A549 (cell line): ENCODE results near the gene HECTD4.

Experiments
- BHLHE40 ChIP-seq: IDR thresholded peaks from 2 replicates; pipeline ENCODE4 v1.6.1; 2012; ENCODE audit warnings: low read depth, low read length, inconsistent platforms
- CEBPB ChIP-seq, 2 experiments: fragments of >200 bp in 1 of 2; sonication (Bioruptor Twin) in 1 of 2; formaldehyde crosslinking in 1 of 2; IDR thresholded peaks; 2 replicates each; pipeline ENCODE4 v1.6.1; 2012 to 2016
- EP300 ChIP-seq, 2 experiments: fragments of >200 bp; sonication (Bioruptor Twin); formaldehyde crosslinking; IDR thresholded peaks; 2 replicates in 1 of 2; 3 replicates in 1 of 2; pipeline ENCODE4 v1.6.1; 2016 to 2017
- HDAC2 ChIP-seq: fragments of 200-600 bp; sonication (generic); IDR thresholded peaks from 2 replicates; pipeline ENCODE4 v1.6.1; 2016
- HMGXB4 ChIP-seq: fragments of 250-450 bp; sonication (Bioruptor Pico); IDR thresholded peaks from 2 replicates; pipeline ENCODE4 v1.5.0; 2021; ENCODE audit warnings: mild to moderate bottlenecking, moderate library complexity, borderline replicate concordance
- HOXB13 ChIP-seq: fragments of 250-450 bp; sonication (Bioruptor Pico); IDR thresholded peaks from 2 replicates; pipeline ENCODE4 v1.5.0; 2020; ENCODE audit warnings: low read depth, mild to moderate bottlenecking, moderate library complexity
- KDM1A ChIP-seq: fragments of 200-600 bp; sonication (generic); IDR thresholded peaks from 2 replicates; pipeline ENCODE4 v1.6.1; 2016; ENCODE audit warnings: low read depth, mild to moderate bottlenecking
- KDM5A ChIP-seq: fragments of 200-600 bp; sonication (generic); IDR thresholded peaks from 2 replicates; pipeline ENCODE4 v1.6.1; 2016; ENCODE audit warnings: antibody characterized with exemption, mild to moderate bottlenecking
- NFE2L2 ChIP-seq: fragments of 150-350 bp; conservative IDR thresholded peaks from 2 replicates; pipeline ENCODE4 v1.6.1; 2014; ENCODE audit warnings: low read length
- RAD21 ChIP-seq, 2 experiments: fragments of >200 bp in 1 of 2; sonication (Bioruptor Twin) in 1 of 2; formaldehyde crosslinking in 1 of 2; IDR thresholded peaks in 1 of 2; conservative IDR thresholded peaks in 1 of 2; 2 replicates in 1 of 2; 3 replicates in 1 of 2; pipeline ENCODE4 v1.6.1; 2012 to 2018; ENCODE audit warnings: inconsistent platforms in 1 of 2
- RFX5 ChIP-seq: fragments of 450-650 bp; IDR thresholded peaks from 2 replicates; pipeline ENCODE4 v1.7.1; 2014; ENCODE audit warnings: antibody characterized with exemption, mild to moderate bottlenecking, moderate library complexity
- TF ChIP-seq, protein P1 (sequence below): fragments of >200 bp; sonication (Bioruptor Twin); formaldehyde crosslinking; IDR thresholded peaks from 3 replicates; pipeline ENCODE4 v1.5.1; 2016

DNA sequence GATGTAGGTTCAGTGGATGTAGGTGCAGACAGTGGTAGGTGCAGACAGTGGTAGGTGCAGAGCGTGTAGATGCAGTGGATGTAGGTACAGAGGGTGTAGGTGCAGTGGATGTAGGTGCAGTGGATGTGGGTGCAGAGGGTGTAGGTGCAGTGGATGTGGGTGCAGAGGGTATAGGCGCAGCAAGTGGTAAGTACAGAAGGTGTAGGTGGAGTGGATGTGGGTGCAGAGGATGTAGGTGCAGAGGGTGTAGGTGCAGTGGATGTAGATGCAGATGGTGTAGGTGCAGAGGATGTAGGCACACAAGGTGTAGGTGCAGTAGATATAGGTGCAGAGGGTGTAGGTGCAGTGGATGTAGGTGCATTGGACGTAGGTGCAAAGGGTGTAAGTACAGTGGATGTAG lies 86.0 kb downstream of the HECTD4 start:
- no peak for TF ChIP-seq HOXB13 (CRISPR knock-in tag)
- TF ChIP-seq, protein P1, sequence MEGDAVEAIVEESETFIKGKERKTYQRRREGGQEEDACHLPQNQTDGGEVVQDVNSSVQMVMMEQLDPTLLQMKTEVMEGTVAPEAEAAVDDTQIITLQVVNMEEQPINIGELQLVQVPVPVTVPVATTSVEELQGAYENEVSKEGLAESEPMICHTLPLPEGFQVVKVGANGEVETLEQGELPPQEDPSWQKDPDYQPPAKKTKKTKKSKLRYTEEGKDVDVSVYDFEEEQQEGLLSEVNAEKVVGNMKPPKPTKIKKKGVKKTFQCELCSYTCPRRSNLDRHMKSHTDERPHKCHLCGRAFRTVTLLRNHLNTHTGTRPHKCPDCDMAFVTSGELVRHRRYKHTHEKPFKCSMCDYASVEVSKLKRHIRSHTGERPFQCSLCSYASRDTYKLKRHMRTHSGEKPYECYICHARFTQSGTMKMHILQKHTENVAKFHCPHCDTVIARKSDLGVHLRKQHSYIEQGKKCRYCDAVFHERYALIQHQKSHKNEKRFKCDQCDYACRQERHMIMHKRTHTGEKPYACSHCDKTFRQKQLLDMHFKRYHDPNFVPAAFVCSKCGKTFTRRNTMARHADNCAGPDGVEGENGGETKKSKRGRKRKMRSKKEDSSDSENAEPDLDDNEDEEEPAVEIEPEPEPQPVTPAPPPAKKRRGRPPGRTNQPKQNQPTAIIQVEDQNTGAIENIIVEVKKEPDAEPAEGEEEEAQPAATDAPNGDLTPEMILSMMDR: no peak
- TF ChIP-seq BHLHE40: no peak
- TF ChIP-seq KDM5A: no peak
- no peak for TF ChIP-seq KDM1A
- TF ChIP-seq RFX5: no peak
- TF ChIP-seq HMGXB4 (CRISPR knock-in tag): no peak
- no peak for TF ChIP-seq NFE2L2
- TF ChIP-seq RAD21 (conservative IDR thresholded peaks at IDR 0.05 in 1 of 2, IDR thresholded peaks at IDR 0.05 in 1 of 2): no peak
- TF ChIP-seq EP300 (IDR thresholded peaks at IDR 0.05): no peak
- TF ChIP-seq HDAC2: no peak
- TF ChIP-seq CEBPB (IDR thresholded peaks at IDR 0.05): no peak
